Iris pigment epithelial cell (primary cell): ENCODE results near the gene ZFYVE27.
"Not testable (repeated sequence)": the region's sequence is repeated elsewhere in the genome, so short reads cannot be mapped to it uniquely, and the experiment has no call there.

ENCODE experiments used
- DNase-seq: peaks from one replicate; pipeline ENCODE4 v3.0.0-alpha.2; 2011; ENCODE audit warnings: low read depth

The ZFYVE27 gene, protein sequence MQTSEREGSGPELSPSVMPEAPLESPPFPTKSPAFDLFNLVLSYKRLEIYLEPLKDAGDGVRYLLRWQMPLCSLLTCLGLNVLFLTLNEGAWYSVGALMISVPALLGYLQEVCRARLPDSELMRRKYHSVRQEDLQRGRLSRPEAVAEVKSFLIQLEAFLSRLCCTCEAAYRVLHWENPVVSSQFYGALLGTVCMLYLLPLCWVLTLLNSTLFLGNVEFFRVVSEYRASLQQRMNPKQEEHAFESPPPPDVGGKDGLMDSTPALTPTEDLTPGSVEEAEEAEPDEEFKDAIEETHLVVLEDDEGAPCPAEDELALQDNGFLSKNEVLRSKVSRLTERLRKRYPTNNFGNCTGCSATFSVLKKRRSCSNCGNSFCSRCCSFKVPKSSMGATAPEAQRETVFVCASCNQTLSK

DNA sequence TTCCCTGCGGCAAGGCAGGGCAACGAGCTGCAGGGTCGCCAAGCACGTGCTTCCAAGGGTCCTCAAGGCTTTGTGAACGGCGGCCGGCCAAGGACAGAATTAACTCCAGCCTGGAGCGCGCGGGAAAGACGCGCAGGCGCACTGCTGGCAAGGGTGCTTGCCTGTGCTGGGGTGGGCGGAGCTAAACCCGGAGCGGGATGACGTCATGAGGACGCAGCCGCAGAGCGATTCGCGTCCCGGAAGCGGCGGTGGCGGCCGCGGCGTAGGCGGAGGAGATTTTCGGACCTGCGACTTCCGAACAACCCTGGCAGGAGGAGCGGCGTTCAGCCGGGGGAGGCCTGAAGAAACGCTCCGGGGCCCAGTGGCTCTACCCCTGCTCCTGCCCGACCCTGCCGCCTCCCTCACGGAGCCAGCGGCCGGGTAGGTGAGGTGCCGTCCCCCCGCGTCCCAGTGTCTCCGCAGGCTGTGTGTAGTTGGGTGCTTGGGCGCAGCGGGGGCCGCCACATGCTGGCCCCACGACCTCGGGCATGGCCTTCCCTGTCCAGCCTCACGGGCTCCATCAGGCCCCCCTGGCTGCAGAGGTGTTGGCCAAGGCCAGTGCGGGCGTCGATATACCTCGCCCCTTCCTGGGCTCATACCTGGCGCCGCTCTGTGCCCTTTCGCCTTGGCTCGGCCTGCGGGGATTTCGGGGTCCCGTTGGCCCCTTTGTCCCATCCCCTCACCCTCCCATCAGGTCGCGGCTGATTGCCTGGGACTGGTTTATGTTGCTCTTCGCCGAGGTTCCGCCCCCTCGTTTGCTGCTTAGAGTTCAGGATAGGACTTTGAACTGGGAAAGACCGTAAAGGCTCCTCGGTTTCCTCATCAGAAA lies at the start of gene ZFYVE27:
Gene ZFYVE27, plus strand, starts transcription at position 227 of the 868 bp plus-strand sequence. CDS start 1,350 bp downstream, outside the sequence.
- peak; percentile 93 for DNase-seq

- DNase-seq, result peak; percentile 90
Observed at GRCh38 chr10:97687785-97688781, 48.8 kb upstream of the ZFYVE27 start.

DNA sequence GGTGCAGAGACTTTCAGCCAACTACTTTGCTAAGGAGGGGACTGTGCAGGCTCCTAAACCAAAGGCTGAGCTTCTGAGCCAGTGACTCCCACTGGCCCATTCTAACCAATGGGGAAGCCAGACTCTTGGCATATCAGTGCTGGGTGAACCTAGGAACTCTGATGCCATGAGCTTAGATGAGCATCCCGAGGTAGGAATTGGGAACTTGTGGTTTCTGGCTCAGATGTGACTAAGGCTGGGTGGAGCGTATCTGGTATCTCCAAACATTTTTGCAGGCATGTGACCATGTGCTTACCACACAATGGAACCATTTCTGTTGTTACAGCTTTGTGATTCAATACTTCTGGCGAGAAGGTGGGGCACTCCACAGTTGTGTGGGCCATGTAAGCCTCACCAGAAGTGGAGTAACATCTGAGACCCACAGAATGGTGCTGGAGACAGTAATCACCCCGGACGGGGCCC lies 47.3 kb upstream of the ZFYVE27 start:
- peak; percentile 95 for DNase-seq

DNA sequence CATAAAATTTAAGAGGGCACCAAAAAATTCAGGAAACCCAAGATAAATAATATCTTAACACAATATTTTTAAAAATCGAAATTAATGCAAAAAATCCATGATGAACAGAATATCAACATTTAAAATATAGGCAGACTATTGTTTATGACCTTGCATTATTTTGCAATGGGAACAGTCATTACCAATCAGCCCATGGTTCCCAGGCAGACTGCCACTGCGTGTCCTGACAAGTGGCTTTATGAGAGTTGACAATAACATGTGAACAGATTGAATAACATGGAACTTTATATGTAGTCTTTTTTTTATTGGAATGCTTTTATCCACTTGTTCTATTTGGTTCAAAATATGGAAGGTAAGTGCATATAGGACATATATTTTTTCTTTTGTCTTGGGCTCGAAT lies 46.8 kb upstream of the ZFYVE27 start:
- DNase-seq, result no peak

DNA sequence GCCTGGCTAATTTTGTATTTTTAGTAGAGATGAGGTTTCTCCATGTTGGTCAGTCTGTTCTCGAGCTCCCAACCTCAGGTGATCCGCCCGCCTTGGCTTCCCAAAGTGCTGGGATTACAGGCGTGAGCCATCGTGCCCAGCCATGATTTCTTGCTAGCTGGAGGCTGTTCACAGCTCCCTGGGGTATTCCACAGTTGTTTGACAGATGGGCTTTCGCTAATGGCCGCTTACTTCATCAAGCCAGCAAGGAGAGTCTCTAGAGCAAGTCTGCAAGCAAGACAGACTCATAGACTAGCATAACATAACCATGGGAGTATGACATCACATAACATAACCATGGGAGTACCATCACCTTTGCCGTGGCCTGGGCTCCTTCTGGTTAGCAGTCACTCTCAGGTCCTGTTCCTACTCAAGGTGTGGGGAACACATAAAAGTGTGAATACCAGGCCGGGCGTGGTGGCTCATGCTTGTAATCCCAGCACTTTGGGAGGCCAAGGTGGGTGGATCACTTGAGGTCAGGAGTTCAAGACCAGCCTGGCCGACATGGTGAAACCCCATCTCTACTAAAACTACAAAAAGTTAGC lies 38.8 kb upstream of the ZFYVE27 start:
- DNase-seq, result not testable (repeated sequence)

DNA sequence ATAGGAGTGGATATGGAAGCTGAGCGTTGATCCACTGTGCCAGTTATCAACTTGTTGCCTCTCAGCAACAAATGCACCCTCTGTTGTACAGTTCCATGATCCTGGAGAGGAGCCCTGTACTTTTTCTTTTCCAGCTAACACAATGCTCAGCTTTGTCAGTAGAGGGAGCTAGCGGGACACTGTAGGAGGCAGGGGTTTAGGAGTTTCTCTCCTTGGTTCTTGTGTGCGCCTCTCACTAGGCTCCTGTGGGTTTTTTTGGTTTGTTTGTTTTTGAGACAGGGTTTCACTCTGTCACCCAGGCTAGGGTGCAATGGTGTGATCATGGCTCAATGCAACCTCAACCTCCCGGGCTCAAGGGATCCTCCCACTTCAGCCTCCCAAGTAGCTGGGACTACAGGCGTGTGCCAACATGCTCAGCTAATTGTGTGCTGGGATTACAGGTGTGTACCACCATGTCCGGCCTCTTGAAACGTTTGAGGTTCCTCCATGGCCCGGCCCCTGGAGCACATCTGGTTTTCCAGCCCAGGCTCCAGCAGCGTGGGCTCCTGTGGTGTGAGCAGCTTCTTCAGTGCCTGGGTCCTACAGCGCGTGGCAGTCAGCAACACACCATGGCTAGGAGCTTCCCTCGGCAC lies 35.4 kb upstream of the ZFYVE27 start:
- peak; percentile 72 for DNase-seq

GRCh38 chr10:97703398-97704067 lies 33.4 kb upstream of the ZFYVE27 start:
- DNase-seq, result no peak

GRCh38 chr10:97704341-97704740 lies 32.6 kb upstream of the ZFYVE27 start:
- no peak for DNase-seq

DNA sequence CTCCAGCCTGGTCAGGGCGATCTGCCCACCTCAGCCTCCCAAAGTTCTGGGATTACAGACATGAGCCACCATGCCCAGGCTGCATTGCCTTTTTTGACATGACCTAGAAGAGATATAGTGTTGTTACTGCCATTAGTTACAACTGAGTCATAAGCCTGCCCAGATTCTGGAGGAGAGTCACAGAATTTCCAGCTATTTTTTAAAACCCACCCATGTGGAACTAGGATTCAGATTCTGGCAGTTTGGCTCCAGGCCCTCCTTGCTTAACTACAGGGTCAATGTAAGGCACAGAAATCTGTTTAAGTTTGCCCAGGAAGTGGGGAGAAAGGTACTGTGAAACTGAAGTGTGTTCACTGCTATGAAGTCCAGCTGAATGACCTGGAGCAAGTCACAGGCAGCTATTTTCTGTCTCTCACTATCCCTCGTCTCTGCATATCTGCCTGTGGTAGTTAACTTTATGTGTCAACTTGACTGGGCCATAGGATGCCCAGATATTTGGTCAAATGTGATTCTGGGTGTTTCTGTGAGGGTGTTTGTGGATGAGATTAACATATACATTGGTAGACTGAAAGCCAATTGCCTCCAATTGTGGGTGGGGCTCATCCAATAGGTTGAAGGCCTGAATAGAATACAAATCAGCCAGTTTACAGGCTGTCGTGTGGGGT lies 31.8 kb upstream of the ZFYVE27 start:
- no peak for DNase-seq

GRCh38 chr10:97707134-97707861 lies 29.6 kb upstream of the ZFYVE27 start:
- DNase-seq, result no peak

- DNase-seq, result no peak
Observed at GRCh38 chr10:97708167-97708566, 28.8 kb upstream of the ZFYVE27 start.

- peak; percentile 81 for DNase-seq
Observed at GRCh38 chr10:97708976-97709946, 27.7 kb upstream of the ZFYVE27 start.

DNA sequence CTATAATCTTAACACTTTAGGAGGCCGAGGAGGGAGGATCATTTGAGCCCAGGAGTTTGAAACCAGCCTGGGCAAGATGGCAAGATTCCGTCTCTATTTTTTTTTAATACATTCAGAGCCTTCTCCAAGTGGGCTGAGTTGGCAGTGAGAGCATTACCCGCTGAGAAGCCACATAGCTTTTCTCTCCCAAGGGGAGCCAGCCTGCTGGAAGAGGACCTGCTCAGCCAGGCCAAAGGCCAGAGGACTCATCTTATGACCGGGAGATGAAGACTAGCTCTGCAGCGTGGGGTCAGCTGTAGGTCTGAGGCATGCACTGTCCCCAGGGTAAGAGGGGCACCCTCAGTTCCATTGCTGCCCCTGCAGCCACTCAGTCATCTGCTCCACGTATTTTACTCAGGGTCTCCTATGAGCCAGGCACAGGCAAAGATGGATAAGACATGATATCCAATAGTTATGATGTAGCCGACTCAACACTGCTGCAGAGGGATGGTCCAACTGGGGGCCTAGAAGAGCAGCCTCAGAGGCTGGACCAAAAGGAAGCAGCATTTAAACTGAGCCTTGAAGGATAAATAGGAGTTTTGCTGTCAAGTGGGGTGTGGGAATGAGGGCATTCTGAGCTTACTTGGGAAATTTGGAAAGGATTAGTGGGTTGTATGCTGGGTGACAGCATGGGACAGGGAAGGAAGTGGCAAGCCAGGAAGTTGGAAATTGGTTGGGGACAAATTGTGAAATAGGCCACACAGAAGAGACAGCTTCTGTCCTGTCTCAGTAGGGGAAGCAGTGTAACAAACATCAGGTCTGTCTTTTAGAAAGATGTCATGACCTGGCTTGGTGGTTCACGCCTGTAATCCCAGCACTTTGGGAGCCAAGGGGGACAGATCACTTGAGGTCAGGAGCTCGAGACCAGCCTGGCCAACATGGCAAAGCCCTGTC lies 25.0 kb upstream of the ZFYVE27 start:
- DNase-seq, result no peak

DNA sequence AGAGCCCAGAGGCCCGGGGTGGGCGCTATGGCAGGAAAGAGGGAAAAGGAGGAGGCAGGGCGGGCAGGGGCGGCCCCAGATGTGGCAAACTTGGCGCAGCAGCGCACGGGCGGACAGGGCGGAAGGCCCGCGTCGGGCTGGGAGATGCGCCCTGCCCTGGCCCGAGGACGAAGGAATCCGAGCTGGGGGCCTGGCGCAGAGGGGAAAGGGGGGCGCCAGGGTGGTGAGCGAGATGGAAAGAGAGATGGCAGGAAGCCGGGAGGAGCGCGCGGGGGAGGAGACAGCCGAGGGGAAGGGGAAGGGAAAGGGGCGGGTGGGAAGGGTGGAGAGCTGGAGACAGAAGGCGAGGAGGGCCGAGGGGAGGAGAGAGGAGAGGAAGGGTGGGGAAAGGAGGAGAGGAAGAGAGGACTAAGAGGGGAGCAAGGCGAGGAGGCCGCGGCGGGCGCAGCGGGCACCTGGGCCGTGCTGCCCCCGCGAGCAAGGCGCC lies 23.5 kb upstream of the ZFYVE27 start, which contains the start of gene MARVELD1:
Gene MARVELD1, plus strand, starts transcription at position 392 of the 487 bp plus-strand sequence. CDS start 147 bp downstream, outside the sequence.
- peak; percentile 70 for DNase-seq

GRCh38 chr10:97713826-97714400 lies 23.0 kb upstream of the ZFYVE27 start:
- peak; percentile 78 for DNase-seq
